GM12878 (cell line): ENCODE results near the gene RPRD2. TPM values are rescaled to one million over a fixed set of nuclear protein-coding genes. Genes with fewer than 3 reads are reported as not detected.

Experiments
- ATAC-seq: fragments of 200-7000 bp; cut with Tn5 transposase; 3 replicates; pipeline ENCODE4 v1.9.1; 2020; ENCODE audit warnings: mild to moderate bottlenecking, moderate library complexity
- BruUV-seq: library from RNA; stranded (reverse); fragments of 400-500 nt; replicated peaks from 2 replicates; lab custom pipeline; 2021; lab: Mats Ljungman, UMichigan
- CTCF ChIA-PET: fragments of 300-600 bp; sonication (Branson Sonifier 250); formaldehyde crosslinking; extraction: SDS; loops from one replicate; lab custom pipeline; 2021; ENCODE audit warnings: inconsistent platforms; lab: Yijun Ruan, JAX
- POLR2A ChIA-PET: fragments of 350-600 bp; formaldehyde crosslinking; extraction: SDS; loops from one replicate; lab custom pipeline; 2021; ENCODE audit warnings: inconsistent platforms; lab: Charles Lee
- RAD21 ChIA-PET: fragments of 300-600 bp; sonication (Branson Sonifier 250); formaldehyde crosslinking; loops from one replicate; lab custom pipeline; 2023; ENCODE audit warnings: antibody characterized with exemption; ENCODE audit not compliant: unreplicated experiment; lab: Charles Lee
- SMC1A ChIA-PET: fragments of 300-600 bp; sonication (Branson Sonifier 250); formaldehyde crosslinking; loops from one replicate; lab custom pipeline; 2023; ENCODE audit not compliant: unreplicated experiment, uncharacterized antibody; lab: Charles Lee
- DNase-seq: peaks from one replicate; pipeline ENCODE4 v3.0.0-alpha.2; 2011; ENCODE audit warnings: low read depth, low spot score
- FAIRE-seq: peaks from 3 replicates; lab custom pipeline; 2011; peaks lifted over from hg19 to GRCh38; lab: Jason Lieb, UNC
- H2AFZ ChIP-seq: 2 replicates; pipeline ENCODE4 v1.6.0; 2011; ENCODE audit warnings: low read depth, low read length, control low read depth; ENCODE audit not compliant: control insufficient read depth
- H3K27ac ChIP-seq: 2 replicates; pipeline ENCODE4 v1.5.1; 2011; ENCODE audit warnings: control low read depth; ENCODE audit not compliant: control insufficient read depth, insufficient read depth
- H3K27me3 ChIP-seq, 2 experiments: replicated peaks in 1 of 2; 2 replicates each; pipeline versions ENCODE4 v1.6.0 to v1.6.1; 2011; ENCODE audit warnings: low read length in 1 of 2; ENCODE audit not compliant: control insufficient read depth in 2 of 2, insufficient read depth in 2 of 2
- H3K36me3 ChIP-seq, 2 experiments: 2 replicates each; pipeline ENCODE4 v1.5.1; 2011; ENCODE audit warnings: low read length in 1 of 2; ENCODE audit not compliant: control insufficient read depth in 2 of 2, insufficient read depth in 2 of 2
- H3K4me1 ChIP-seq: 2 replicates; pipeline ENCODE4 v1.6.1; 2011; ENCODE audit warnings: mild to moderate bottlenecking, low read length, moderate library complexity, mixed read lengths; ENCODE audit not compliant: control insufficient read depth, insufficient read depth
- H3K4me2 ChIP-seq: 2 replicates; pipeline ENCODE4 v1.6.0; 2011; ENCODE audit warnings: control low read depth; ENCODE audit not compliant: control insufficient read depth, insufficient read depth
- H3K4me3 ChIP-seq: fragments of 200-600 bp; sonication (generic); 2 replicates; pipeline ENCODE4 v1.5.1; 2016
- H3K79me2 ChIP-seq: 2 replicates; pipeline ENCODE4 v1.6.0; 2011; ENCODE audit warnings: low read length; ENCODE audit not compliant: control insufficient read depth, insufficient read depth
- H3K9ac ChIP-seq: 2 replicates; pipeline ENCODE4 v1.8.0; 2011; ENCODE audit warnings: low read length, control low read depth, mixed read lengths; ENCODE audit not compliant: control insufficient read depth, insufficient read depth
- H3K9me3 ChIP-seq: replicated peaks from 3 replicates; pipeline ENCODE4 v1.5.1; 2011; ENCODE audit warnings: mild to moderate bottlenecking, low read length; ENCODE audit not compliant: control insufficient read depth, insufficient read depth
- H4K20me1 ChIP-seq: 2 replicates; pipeline ENCODE4 v1.6.0; 2011; ENCODE audit not compliant: control insufficient read depth, insufficient read depth
- BRCA1 ChIP-seq: IDR thresholded peaks from 2 replicates; pipeline ENCODE4 v1.6.1; 2011; ENCODE audit warnings: low read depth, low read length, improper control_type of control experiment
- CBX5 ChIP-seq: sonication (generic); IDR thresholded peaks from 2 replicates; pipeline ENCODE4 v1.6.1; 2016; ENCODE audit warnings: low read depth, moderate library complexity, mild to moderate bottlenecking, inconsistent platforms
- EP300 ChIP-seq, 2 experiments: fragments of 150-350 bp in 1 of 2; IDR thresholded peaks; 2 replicates each; pipeline ENCODE4 v1.6.1; 2011 to 2012; ENCODE audit warnings: low read depth in 2 of 2, low read length in 2 of 2, borderline replicate concordance in 1 of 2, improper control_type of control experiment in 1 of 2, inconsistent platforms in 1 of 2; ENCODE audit not compliant: control insufficient read depth in 1 of 2
- FOS ChIP-seq: IDR thresholded peaks from 3 replicates; pipeline ENCODE4 v1.6.1; 2011; ENCODE audit warnings: borderline replicate concordance; ENCODE audit not compliant: insufficient read length; ENCODE audit errors: extremely low read depth
- NFIC ChIP-seq: IDR thresholded peaks from 2 replicates; pipeline ENCODE4 v1.6.1; 2012; ENCODE audit warnings: low read depth, mild to moderate bottlenecking, inconsistent platforms, low read length, moderate library complexity
- WGBS: methylation state at CpG from one replicate; pipeline ENCODE4 v1.1.6; 2016; ENCODE audit warnings: low lambda C conversion rate; ENCODE audit not compliant: insufficient replicate concordance, insufficient coverage; ENCODE audit errors: missing lambda C conversion rate; 5-methylcytosine and 5-hydroxymethylcytosine counted together
- in situ Hi-C: fragments of 300-500 bp; cut with MboI; formaldehyde crosslinking; loops from 9 replicates; pipeline ENCODE4 v1.14.3; 2018; ENCODE audit warnings: mixed read lengths
- intact Hi-C: fragments of 100-400 bp; cut with micrococcal nuclease; formaldehyde crosslinking; loops from one replicate; pipeline ENCODE4 v1.14.2; 2022; ENCODE audit not compliant: unreplicated experiment
- polyA plus RNA-seq, 11 experiments: library from polyadenylated mRNA; depleted of rRNA in 4 of 11; unstranded in 6 of 11; stranded (reverse) in 5 of 11; fragments of >200 nt; fragmentation: Nextera tagmentation in 4 of 11; fragmentation: Illumina TruSeq in 1 of 11; extraction: Ambion mirVana in 4 of 11; extraction: Trizol in 1 of 11; gene quantifications; 1 replicate in 1 of 11; 2 replicates in 10 of 11; pipeline versions ENCODE4 v1.2.1 to v1.2.3, GENCODE V29; 2011 to 2016; ENCODE audit warnings: inconsistent platforms in 2 of 11, missing spikeins in 2 of 11, low read depth in 1 of 11
- total RNA-seq, 4 experiments: library from RNA; depleted of rRNA in 3 of 4; stranded (reverse); fragments of >200 nt in 3 of 4; fragmentation: Illumina TruSeq in 1 of 4; extraction: Trizol in 1 of 4; gene quantifications; 2 replicates each; pipeline versions ENCODE4 v1.2.1 to v1.2.3, GENCODE V29; 2013 to 2021
- TF ChIP-seq, protein P1 (sequence below): fragments of 450-650 bp; IDR thresholded peaks from 2 replicates; pipeline ENCODE4 v1.6.1; 2017; ENCODE audit warnings: mild to moderate bottlenecking

Gene RPRD2
- total and polyA plus RNA-seq, 10 of the 15 experiments (the other 5 are each of a cell fraction or from before 2014, with no cell fraction given), result 1.9 to 24.8 (median 13.3) TPM

DNA sequence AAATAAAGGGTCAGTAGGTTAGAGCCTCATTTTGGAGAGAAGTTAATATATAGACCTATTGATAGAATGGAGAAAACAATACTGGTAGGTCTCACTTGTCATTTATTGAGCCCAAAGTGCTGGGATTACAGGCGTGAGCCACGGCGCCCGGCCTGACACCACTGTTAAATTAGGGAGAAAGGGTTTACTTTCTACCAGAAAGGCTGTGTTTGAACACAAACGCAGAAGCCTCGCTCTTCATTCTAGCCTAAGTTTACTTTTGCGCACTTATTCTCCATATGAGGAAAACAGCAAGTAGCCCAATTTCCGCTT lies 43.3 kb upstream of the RPRD2 start:
- H4K20me1 ChIP-seq, result no peaks in the 10 kb centered on the region
- H2AFZ ChIP-seq, result peak overlapping the region; percentile 71
- peaks cover 31% of the 10 kb centered on the region for H3K79me2 ChIP-seq
- peak overlapping the region; percentile 62; the same call in 1 of the 2 replicates for H3K4me2 ChIP-seq
- CTCF ChIA-PET, result no interaction called here
- H3K27me3 ChIP-seq, result no peaks in the 10 kb centered on the region
- no peak for TF ChIP-seq BRCA1
- TF ChIP-seq NFIC, result no peak
- TF ChIP-seq CBX5, result no peak
- no peak for TF ChIP-seq EP300 (IDR thresholded peaks at IDR 0.05; ENCODE audit: borderline replicate concordance in 1 of 2, control insufficient read depth in 1 of 2, low read depth in 2 of 2, low read length in 2 of 2)
- TF ChIP-seq FOS, result no peak
- TF ChIP-seq, protein P1, sequence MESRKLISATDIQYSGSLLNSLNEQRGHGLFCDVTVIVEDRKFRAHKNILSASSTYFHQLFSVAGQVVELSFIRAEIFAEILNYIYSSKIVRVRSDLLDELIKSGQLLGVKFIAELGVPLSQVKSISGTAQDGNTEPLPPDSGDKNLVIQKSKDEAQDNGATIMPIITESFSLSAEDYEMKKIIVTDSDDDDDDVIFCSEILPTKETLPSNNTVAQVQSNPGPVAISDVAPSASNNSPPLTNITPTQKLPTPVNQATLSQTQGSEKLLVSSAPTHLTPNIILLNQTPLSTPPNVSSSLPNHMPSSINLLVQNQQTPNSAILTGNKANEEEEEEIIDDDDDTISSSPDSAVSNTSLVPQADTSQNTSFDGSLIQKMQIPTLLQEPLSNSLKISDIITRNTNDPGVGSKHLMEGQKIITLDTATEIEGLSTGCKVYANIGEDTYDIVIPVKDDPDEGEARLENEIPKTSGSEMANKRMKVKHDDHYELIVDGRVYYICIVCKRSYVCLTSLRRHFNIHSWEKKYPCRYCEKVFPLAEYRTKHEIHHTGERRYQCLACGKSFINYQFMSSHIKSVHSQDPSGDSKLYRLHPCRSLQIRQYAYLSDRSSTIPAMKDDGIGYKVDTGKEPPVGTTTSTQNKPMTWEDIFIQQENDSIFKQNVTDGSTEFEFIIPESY, result 0 out of 2 replicates have a peak, but pooled peaks have one; percentile 17
- TF ChIP-seq, all 136 proteins: peak for 1
- peak overlapping the region; percentile 58; the same call in 1 of the 2 replicates for H3K9ac ChIP-seq
- peaks cover 0 to 10% of the 10 kb centered on the region in 2 experiments; a peak in 3 of 4 replicates for H3K36me3 ChIP-seq
- peak overlapping the region; percentile 85; the same call in 1 of the 2 replicates for H3K4me3 ChIP-seq
- no peak for DNase-seq
- POLR2A ChIA-PET, result interaction anchor here (0.6 to 1.5 kb wide), 3 partner anchors 32 to 444 kb away, joined by 3 to 4 read pairs (median 3); partner anchors contain the start of gene RPRD2
- WGBS, result 77% methylated on average over 8 of the region's 8 CpGs
- intact Hi-C loops, result loop anchor here (5.0 kb wide), 2 partner anchors 42 to 53 kb away; partner anchors contain the start of genes APH1A and RPRD2
- ATAC-seq, result no peak
- in situ Hi-C loops, result no loop called here
- no peaks in the 10 kb centered on the region for H3K4me1 ChIP-seq
- RAD21 ChIA-PET, result no interaction called here
- BruUV-seq, result no TSS peak
- SMC1A ChIA-PET, result no interaction called here
- no peak for FAIRE-seq
- H3K9me3 ChIP-seq, result no peaks in the 10 kb centered on the region
- peak overlapping the region; percentile 87 for H3K27ac ChIP-seq
